HG03565 (cell line): ENCODE results near the gene IKZF3.
"Not testable (repeated sequence)": the region's sequence is repeated elsewhere in the genome, so short reads cannot be mapped to it uniquely, and the experiment has no call there.

Source experiments
- ATAC-seq: cut with Tn5 transposase; IDR thresholded peaks from one replicate; pipeline ENCODE4 v1.9.1; 2021; ENCODE audit warnings: mild to moderate bottlenecking, moderate library complexity; ENCODE audit not compliant: unreplicated experiment

IKZF3 gene

GRCh38 chr17:39863918-39864746 is at the start of gene IKZF3:
IKZF3 (minus strand) TSS chr17:39864312; CDS start chr17:39864126, 186 bp downstream.
- ATAC-seq, result peak; percentile 22

DNA sequence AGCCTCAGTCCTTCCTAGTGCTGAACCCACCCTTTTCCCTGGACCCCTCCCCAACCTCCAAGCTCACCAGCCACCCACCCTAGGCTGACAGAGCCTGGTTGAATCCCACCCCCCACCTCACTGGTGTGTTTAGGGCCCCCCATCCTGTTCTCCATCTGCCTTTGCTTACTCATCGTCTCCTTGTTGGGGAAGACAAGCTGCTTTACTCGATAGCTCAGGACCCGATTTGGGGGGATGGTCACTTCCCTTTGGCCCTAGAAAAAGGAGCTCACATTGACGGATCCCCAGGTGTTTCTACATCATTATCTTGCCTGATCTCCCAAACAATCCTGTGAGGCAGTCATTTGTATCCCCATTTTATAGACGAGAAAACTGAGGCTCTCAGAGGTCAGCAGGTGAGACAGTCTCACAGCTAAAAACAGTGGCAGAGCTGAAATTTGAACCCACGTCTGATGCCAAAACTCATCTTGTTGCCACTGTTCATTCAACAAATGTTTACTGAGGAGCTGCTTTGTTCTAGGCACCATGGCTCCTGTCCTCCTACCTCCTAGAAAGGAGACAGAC is 44.8 kb upstream of the IKZF3 start:
- ATAC-seq, result no peak

GRCh38 chr17:39904990-39905288 is 40.8 kb upstream of the IKZF3 start:
- ATAC-seq, result no peak

DNA sequence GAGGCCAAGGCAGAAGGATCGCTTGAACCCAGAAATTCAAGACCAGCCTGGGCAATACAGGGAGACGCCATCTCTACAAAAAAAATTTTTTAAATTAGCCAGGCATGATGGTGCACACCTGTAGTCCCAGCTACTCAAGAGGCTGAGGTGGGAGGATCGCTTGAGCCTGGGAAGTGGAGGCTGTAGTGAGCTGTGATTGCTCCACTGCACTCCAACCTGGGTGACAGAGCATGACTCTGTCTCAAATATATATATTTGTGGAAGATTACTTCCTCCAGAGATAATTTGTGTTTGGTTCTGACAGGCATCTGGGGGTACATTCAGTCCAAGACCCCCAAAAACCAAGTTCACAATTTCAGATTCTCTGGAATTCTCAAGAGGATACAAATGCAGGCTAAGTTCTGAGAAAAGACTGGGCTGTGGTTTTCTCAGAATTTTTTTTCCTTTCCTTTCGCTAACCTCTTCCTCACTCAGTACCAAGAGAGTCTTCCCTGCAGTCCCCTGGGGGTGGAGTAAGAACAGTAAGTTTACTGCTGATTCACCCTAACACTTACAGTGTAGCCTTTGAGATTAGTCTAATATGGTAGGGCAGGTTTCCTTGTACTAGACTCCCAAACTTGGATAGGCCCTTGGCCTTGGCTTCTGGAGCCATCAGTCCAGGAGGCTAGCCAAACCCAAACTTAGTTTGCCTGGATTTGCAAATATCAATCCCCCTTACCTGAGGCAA is 39.2 kb upstream of the IKZF3 start:
- no peak for ATAC-seq

DNA sequence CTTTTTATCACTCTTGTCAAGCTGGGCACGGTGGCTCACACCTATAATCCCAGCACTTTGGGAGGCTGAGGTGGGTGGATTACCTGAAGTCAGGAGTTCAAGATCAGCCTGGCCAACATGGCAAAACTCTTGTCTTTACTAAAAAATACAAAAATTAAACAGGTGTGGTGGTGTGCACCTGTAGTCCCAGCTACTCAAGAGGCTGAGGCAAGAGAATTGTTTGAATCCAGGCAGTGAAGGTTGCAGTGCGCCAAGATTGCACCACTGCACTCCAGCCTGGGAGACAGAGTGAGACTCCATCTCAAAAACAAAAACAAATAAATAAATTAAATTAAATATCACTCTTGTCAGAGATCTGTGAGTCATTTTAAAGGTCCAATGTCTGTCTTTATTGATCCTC is 37.9 kb upstream of the IKZF3 start:
- ATAC-seq, result not testable (repeated sequence)

DNA sequence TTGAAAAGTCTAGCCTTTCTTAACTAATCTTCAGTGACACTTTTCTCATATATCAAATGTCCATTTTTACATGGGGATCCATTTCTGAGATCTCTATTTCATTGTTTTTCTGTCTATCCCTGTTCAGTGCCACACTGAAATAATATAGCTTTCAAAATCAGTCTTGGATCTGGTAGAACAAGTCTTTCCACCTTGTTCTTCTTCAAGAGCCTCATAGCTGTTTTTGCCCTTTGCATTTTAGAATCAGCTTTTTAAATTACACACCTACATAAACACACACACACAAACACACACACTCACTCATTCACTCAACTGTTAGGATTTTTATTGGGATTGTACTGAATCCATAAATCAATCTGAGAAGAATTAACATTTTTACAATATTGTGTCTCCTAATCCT is 35.1 kb upstream of the IKZF3 start:
- ATAC-seq, result no peak

GRCh38 chr17:39898088-39898487 is 34.0 kb upstream of the IKZF3 start:
- no peak for ATAC-seq

- ATAC-seq, result no peak
Observed at GRCh38 chr17:39894681-39895376, 30.7 kb upstream of the IKZF3 start.

- ATAC-seq, result no peak
Observed at GRCh38 chr17:39889200-39889599, 25.1 kb upstream of the IKZF3 start.

DNA sequence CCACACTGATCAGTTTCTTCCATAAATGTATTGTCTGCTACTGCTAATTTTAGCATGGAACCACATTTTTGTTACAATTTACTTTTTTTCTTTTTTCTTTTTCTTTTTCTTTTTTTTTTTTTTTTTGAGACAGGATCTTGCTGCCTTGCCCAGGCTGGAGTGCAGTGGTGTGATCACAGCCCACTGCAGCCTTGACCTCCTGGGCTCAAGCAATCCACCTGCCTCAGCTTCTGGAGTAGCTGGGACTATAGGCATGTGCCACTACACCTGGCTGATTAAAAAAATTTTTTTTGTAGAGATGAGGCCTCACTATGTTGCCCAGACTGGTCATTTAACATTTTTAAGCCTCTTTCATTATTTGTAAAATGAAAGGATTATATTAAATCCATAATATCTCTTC is 23.0 kb upstream of the IKZF3 start:
- no peak for ATAC-seq

- ATAC-seq, result not testable (repeated sequence)
Observed at GRCh38 chr17:39886102-39886501, 22.0 kb upstream of the IKZF3 start.

- no peak for ATAC-seq
Observed at GRCh38 chr17:39872751-39873150, 8.6 kb upstream of the IKZF3 start.

DNA sequence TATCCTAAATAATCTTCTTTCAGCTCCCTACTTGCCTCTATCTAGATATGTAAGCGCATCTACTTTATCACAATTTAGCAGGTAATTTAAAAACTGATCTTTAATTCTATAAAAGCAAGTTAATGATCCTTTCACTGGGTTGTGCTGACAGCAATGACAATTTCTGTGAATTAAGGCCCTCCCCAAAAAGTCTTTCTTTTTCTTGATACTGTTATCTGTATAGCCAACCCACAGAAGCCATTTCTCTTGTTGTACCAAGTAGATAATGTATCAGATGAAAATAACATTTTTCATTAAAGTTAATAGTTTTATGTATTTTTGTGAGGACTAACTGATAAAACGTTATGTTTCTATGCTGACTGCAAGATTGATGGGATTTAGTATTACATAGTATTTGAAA is 7.7 kb upstream of the IKZF3 start:
- no peak for ATAC-seq

DNA sequence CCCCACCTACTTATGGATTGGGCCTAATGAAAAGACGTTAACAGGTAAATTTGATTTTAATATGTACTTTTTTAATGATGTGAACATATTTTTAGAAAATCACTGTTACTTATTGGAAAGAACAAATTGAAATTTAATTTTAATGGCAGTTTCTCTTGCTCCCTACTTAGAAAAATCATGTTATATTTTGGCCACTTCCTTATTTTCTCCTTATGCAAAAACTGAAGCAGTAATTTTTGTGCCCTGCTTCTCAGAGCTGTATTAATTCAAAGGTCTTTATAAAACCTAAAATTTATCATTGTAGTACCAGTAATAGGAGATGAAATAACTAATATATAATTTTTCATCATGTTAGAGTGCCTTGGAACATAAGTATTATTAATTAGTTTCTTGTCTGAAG is 6.7 kb upstream of the IKZF3 start:
- no peak for ATAC-seq

DNA sequence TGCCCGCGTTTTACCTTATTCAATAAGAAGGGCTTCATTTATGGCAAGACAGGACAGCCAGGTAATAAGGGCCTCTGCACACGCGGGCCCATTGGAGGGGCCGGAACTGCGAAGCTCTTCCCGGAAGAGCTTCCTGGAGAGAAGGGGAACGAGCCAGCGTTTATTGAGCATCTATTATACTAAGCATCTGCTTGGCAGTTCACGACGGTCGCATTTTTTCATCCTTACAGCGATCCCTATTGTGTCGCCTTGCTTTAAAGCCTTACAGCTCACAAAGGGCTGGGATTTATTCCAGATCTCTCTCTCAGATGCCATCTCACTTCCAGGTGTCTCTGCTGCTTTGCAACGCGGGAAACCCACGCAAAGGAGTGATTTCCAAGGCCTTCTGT is 4.4 kb upstream of the IKZF3 start:
- no peak for ATAC-seq

- peak; percentile 7 for ATAC-seq
Observed at GRCh38 chr17:39867880-39868553, 3.9 kb upstream of the IKZF3 start, which contains the start of gene ZPBP2. ZPBP2 (plus strand) TSS chr17:39868202; CDS start chr17:39868355, 153 bp downstream.

- peak; percentile 44 for ATAC-seq
Observed at GRCh38 chr17:39867084-39867879, 3.2 kb upstream of the IKZF3 start.

DNA sequence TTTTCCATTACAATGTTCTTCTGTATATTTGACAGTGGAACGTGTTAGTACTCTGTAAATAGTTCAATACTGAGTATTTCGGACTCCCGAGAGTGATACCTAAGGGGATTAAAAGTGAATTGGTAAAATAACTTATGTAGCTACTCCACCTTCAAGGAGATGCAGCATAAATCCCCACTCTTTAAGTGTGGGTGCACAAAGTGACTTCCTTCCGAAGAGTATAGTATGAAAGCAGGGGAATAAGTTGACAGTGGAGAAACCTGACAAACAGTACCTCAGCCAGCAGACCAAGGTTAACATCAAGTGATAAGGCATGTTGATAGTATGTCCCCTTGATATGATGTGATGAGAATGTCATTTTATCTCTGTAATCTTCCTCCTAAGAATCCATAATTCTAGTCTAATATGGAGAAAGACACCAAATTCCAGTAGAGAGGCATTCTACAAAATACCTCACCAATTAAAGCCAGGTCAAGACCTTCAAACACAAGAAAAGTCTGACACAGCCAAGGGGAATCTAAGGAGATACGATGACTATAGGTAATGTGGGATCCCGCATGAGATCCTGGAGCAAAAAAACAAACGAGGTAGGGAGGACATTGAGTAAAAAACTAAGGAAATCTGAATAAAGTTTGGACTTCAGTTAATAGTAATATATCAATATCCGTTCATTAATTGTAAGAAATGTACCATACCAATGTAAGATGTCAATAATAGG is 2.1 kb upstream of the IKZF3 start:
- no peak for ATAC-seq

- ATAC-seq, result no peak
Observed at GRCh38 chr17:39863244-39863917, 731 bp downstream of the IKZF3 start.
